Ovary (tissue), 9 donors: Measurements from ENCODE around the gene MRPL41. TPM values are rescaled to one million over a fixed set of nuclear protein-coding genes. Genes with fewer than 3 reads are reported as not detected.
A peak's percentile ranks its signal among the peaks of the same experiment; 100 is the strongest.

Experiments
- DNase-seq, 5 donors: peaks; one replicate each; pipeline ENCODE4 v3.0.0-alpha.2; 2019 to 2020
- H3K27ac ChIP-seq, 2 donors: fragments of 200-600 bp; one replicate each; pipeline versions ENCODE4 v1.5.1 to v1.8.0; 2019 to 2022
- H3K27me3 ChIP-seq: fragments of 200-600 bp; one replicate; pipeline ENCODE4 v1.8.0; 2022
- H3K36me3 ChIP-seq: fragments of 200-600 bp; sonication (generic); one replicate; pipeline ENCODE4 v1.5.1; 2019
- H3K4me1 ChIP-seq: one replicate; pipeline ENCODE4 v1.8.1; 2013; ENCODE audit warnings: mild to moderate bottlenecking, moderate library complexity; ENCODE audit not compliant: insufficient read depth
- H3K4me3 ChIP-seq: fragments of 200-600 bp; sonication (generic); one replicate; pipeline ENCODE4 v1.5.1; 2017
- H3K9me3 ChIP-seq, 2 donors: fragments of 200-600 bp in 1 of 2; sonication (generic) in 1 of 2; one replicate each; pipeline versions ENCODE4 v1.5.1 to v1.8.1; 2013 to 2019; ENCODE audit warnings: mild to moderate bottlenecking in 1 of 2, moderate library complexity in 1 of 2
- EP300 ChIP-seq: sonication (generic); formaldehyde crosslinking; IDR thresholded peaks from one replicate; pipeline ENCODE4 v1.6.1; 2017; ENCODE audit warnings: antibody characterized with exemption
- POLR2A ChIP-seq: fragments of 450-650 bp; IDR thresholded peaks from one replicate; pipeline ENCODE4 v1.6.1; 2017; ENCODE audit warnings: antibody characterized with exemption, mild to moderate bottlenecking, moderate library complexity
- WGBS, 3 donors: extraction: QIAGEN DNeasy Blood & Tissue Kit in 1 of 3; methylation state at CpG; one replicate each; pipeline versions ENCODE4 v1.1.5 to v1.1.7; 2013 to 2017; 5-methylcytosine and 5-hydroxymethylcytosine counted together
- intact Hi-C, 4 donors: fragments of 100-400 bp; cut with DNase I; formaldehyde crosslinking; loops; one replicate each; pipeline versions ENCODE4 v1.11.0 to v1.15.1; 2022 to 2023
- polyA plus RNA-seq, 2 donors: library from polyadenylated mRNA; stranded (reverse); fragments of 200-250 nt in 1 of 2; fragments of 350-450 nt in 1 of 2; fragmentation: Illumina TruSeq in 1 of 2; extraction: RNeasy Lipid Tissue Mini Kit (QIAGEN cat#74804) in 1 of 2; gene quantifications; one replicate each; pipeline ENCODE4 v1.2.3, GENCODE V29; 2013 to 2014
- total RNA-seq, 7 donors: library from RNA; depleted of rRNA in 2 of 7; stranded (reverse); fragments of >200 nt in 2 of 7; fragmentation: NEBNext Ultra II Directional in 3 of 7; extraction: Animal tissue kit (Norgen Biotek cat#: 25700) in 3 of 7; gene quantifications; one replicate each; pipeline versions ENCODE4 v1.1.0 to v1.2.4, GENCODE V29; 2016 to 2023
- TF ChIP-seq, protein P1 (sequence below), 3 donors: fragments of 450-650 bp in 2 of 3; fragments of 200-600 bp in 1 of 3; IDR thresholded peaks; one replicate each; pipeline versions ENCODE4 v1.5.1 to v1.8.0; 2016 to 2022; ENCODE audit warnings: antibody characterized with exemption in 3 of 3, mild to moderate bottlenecking in 1 of 3
- donor health status: DM: no; HTN: no; CAD: no; lungs with moderate emphysema.
- donor health status: DM: no; HTN: no; CAD: no.
- donor health status: Bipolar disorder and iron deficiency.
- donor health status: DM: yes; HTN: yes; CAD: no.
- donor health status: DM: no; HTN: no; CAD: no.
- donor health status: DM: yes; HTN: yes; CAD: no.

The MRPL41 gene
- total and polyA plus RNA-seq, 9 donors: 1.0 to 61.9 (median 48.3) TPM

DNA sequence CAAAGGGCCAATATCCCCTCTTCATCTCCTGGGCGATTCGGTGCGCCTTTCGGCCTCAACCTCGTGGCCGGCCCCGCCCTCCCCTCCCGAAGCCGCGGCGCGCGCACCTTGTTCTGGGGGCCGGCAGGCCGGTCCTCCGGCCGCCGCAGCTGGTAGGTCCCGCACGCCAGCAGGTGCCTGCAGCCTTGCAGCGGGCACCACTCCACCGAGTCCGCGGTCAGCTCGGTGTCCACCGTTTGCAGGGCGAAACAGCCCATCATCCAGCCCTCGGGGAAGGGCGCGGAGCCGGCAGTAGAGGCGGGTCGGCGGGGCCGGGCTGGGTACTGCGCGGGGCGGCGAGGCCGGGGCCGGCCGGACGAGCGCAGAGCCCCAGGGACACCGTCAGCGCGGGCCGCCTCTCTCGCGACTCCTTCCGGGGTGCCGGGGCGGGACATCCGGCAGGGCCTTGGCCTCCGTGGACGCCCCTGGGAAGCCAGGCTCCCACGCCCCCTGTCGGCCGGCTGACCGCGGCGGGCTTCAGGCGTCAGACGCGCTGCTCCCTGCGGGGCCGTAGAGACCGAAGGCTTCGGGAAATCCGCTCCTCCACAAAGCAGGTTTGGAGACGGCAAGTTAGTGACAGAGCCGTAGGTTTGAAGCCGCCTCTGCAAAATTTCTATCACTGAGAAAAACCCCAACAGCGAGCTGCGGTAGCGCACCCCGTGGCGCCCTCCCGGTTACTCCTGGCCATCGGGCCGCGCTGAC, 27.0 kb downstream of the MRPL41 start, which contains the start of gene DPH7:
Gene DPH7 (minus strand): TSS at position 408 of the 741 bp plus-strand sequence. CDS start 148 bp downstream, at position 260.
- H3K4me1 ChIP-seq: peaks cover 4% of the 10 kb centered on the region

DNA sequence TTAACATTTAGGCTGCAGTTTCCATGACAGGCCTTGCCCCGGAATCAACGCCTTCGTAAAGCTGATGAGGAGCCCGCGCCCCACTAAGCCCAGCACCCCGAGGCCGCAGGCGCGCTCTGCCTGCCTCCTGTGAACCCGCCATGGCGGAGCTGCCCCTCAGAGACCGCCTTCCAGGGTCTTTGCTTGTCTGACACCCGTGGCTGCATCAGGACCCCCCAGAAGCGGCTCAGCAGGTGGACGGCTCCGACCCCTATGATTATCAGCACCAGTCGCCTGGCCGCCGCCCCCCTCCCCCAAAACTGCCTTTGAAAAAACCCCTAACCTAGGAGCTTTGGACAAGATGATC, 27.6 kb downstream of the MRPL41 start:
- Histone ChIP-seq H3K27ac (peak overlapping the region in 1 of 2 donors; percentile 5), H3K9me3 (no peaks in the 10 kb centered on the region), H3K4me1 (peaks cover 4% of the 10 kb centered on the region), H3K4me3 (peak overlapping the region; percentile 57), H3K36me3 (no peaks in the 10 kb centered on the region), H3K27me3 (no peaks in the 10 kb centered on the region)
- peak in 2 of 5 donors; percentile 52 to 53 for DNase-seq
- TF ChIP-seq POLR2A (no peak), EP300 (no peak)
- TF ChIP-seq, protein P1, sequence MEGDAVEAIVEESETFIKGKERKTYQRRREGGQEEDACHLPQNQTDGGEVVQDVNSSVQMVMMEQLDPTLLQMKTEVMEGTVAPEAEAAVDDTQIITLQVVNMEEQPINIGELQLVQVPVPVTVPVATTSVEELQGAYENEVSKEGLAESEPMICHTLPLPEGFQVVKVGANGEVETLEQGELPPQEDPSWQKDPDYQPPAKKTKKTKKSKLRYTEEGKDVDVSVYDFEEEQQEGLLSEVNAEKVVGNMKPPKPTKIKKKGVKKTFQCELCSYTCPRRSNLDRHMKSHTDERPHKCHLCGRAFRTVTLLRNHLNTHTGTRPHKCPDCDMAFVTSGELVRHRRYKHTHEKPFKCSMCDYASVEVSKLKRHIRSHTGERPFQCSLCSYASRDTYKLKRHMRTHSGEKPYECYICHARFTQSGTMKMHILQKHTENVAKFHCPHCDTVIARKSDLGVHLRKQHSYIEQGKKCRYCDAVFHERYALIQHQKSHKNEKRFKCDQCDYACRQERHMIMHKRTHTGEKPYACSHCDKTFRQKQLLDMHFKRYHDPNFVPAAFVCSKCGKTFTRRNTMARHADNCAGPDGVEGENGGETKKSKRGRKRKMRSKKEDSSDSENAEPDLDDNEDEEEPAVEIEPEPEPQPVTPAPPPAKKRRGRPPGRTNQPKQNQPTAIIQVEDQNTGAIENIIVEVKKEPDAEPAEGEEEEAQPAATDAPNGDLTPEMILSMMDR (IDR thresholded peaks at IDR 0.05): no peak
- intact Hi-C loops: no loop called here
- 23 to 26% (median 23%) methylated on average over 16 to 19 of the region's 19 CpGs for WGBS, 3 donors

More for the DNA sequence above, 27.0 kb downstream of the MRPL41 start, which contains the start of gene DPH7:
- H3K9me3 ChIP-seq: no peaks in the 10 kb centered on the region
- DNase-seq: peak; percentile 93 to 97 (median 96)
- 0 to 4% (median 1%) methylated on average over 39 to 82 of the region's 82 CpGs for WGBS, 3 donors
- no peaks in the 10 kb centered on the region for H3K36me3 ChIP-seq
- intact Hi-C loops: no loop called here
- TF ChIP-seq POLR2A (peak; percentile 59), EP300 (no peak)
- TF ChIP-seq, protein P1 (IDR thresholded peaks at IDR 0.05): peak; percentile 94 to 99 (median 96)
- H3K4me3 ChIP-seq: peak within 1 kb of the TSS; percentile 57
- H3K27me3 ChIP-seq: no peaks in the 10 kb centered on the region
- peak within 1 kb of the TSS in 1 of 2 donors; percentile 34 for H3K27ac ChIP-seq

DNA sequence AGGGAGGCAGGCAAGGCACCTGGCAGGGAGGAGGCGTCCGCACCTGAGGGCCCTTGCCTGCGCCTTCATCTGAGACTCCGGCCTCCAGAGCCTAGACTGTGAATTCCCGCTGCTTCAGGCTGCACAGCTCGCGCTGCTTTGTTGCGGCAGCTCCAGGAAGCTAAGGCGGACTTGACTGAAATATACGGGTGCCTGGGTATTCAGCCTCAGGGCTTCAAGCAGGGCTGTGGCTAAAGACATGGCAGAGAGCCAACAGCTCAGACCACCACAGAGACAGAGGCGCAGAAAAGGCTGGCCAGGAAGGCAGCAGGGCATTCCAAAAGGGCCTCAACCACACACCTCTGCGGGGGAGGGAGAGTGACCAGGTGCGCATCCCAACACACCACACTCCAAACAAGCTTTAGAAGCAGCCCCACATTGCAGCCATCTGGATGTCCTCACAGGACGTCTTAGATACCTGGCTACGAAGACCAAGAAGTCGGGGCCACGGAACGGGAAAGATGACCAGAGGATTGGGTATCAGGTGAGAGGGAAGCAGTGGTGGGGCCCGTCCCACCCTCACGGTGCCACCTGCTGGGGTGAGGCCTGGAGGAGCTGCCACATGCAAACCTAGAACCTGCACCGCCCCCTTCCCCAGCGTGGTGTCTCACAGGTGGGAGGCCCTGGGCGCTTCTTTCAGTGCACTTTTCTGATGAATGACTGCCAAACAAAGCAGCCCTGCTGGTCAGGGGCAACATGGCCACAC, 28.7 kb downstream of the MRPL41 start:
- H3K4me1 ChIP-seq: peaks cover 4% of the 10 kb centered on the region
- WGBS, 3 donors: 87 to 90% (median 89%) methylated on average over 19 to 23 of the region's 23 CpGs
- H3K27ac ChIP-seq: no peak overlapping the region
- H3K27me3 ChIP-seq: no peaks in the 10 kb centered on the region
- TF ChIP-seq POLR2A: no peak
- intact Hi-C loops: no loop called here
- DNase-seq: no peak
- no peaks in the 10 kb centered on the region for H3K9me3 ChIP-seq
- no peaks in the 10 kb centered on the region for H3K36me3 ChIP-seq
- H3K4me3 ChIP-seq: no peak overlapping the region

DNA sequence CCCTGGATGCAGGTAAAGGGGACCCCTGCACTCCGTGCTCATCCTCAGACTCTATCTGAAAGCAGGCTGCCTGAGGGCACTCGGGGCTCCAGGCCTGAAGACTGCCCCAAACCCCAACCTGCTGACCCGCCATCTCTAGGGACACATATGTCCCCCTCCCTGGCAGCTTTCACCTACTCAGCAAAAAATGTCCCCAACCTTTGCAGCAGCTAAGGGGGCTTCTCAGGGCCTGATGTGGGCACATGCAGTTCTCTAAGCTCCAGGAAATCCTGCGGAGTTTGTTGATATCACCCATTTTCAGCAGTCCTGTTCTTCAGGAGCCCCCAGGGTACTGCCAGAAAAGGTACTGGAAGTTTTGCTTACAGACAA, 29.3 kb downstream of the MRPL41 start:
- H3K27me3 ChIP-seq: no peaks in the 10 kb centered on the region
- no peaks in the 10 kb centered on the region for H3K36me3 ChIP-seq
- DNase-seq: no peak
- peaks cover 4% of the 10 kb centered on the region for H3K4me1 ChIP-seq
- H3K4me3 ChIP-seq: no peak overlapping the region
- no peaks in the 10 kb centered on the region for H3K9me3 ChIP-seq
- H3K27ac ChIP-seq: no peak overlapping the region
- TF ChIP-seq EP300 (no peak), POLR2A (no peak)
- TF ChIP-seq, protein P1 (IDR thresholded peaks at IDR 0.05): no peak
- 90 to 95% (median 94%) methylated on average over 4 of the region's 4 CpGs for WGBS, 3 donors
- intact Hi-C loops: no loop called here
